NB4 (cell line): Measurements from ENCODE around the gene YWHAE.

Experiments
- MAX ChIP-seq: IDR thresholded peaks from 2 replicates; pipeline ENCODE4 v1.6.1; 2011; ENCODE audit warnings: low read depth, low read length
- MYC ChIP-seq: IDR thresholded peaks from 2 replicates; pipeline ENCODE4 v1.6.1; 2011; ENCODE audit warnings: low read depth, low read length
- POLR2A ChIP-seq: IDR thresholded peaks from 2 replicates; pipeline ENCODE4 v1.6.1; 2011; ENCODE audit warnings: mild to moderate bottlenecking; ENCODE audit not compliant: insufficient read length; ENCODE audit errors: extremely low read depth
- TF ChIP-seq, protein P1 (sequence below): IDR thresholded peaks from one replicate; pipeline ENCODE4 v1.5.1; 2012; ENCODE audit warnings: low read depth, low read length

DNA sequence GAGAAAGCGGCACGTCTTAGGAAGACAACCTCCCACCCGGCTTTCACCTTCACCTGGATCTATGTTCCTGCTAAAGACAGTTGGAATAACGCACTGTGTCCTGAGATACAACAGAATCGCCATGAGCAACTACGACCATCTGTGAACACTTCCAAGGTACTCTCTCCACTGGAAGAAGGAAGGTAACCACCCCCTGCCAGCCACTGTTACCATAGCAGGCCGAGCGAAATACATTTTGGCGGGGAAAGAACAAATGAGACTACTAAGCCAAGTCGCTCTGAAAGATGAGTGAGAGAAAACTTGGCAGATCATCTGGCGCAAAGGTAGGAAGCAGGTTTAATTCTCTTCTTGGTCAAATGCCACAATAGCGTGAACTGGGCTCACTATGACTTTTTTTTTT, 46.2 kb upstream of the YWHAE start:
- TF ChIP-seq, protein P1, sequence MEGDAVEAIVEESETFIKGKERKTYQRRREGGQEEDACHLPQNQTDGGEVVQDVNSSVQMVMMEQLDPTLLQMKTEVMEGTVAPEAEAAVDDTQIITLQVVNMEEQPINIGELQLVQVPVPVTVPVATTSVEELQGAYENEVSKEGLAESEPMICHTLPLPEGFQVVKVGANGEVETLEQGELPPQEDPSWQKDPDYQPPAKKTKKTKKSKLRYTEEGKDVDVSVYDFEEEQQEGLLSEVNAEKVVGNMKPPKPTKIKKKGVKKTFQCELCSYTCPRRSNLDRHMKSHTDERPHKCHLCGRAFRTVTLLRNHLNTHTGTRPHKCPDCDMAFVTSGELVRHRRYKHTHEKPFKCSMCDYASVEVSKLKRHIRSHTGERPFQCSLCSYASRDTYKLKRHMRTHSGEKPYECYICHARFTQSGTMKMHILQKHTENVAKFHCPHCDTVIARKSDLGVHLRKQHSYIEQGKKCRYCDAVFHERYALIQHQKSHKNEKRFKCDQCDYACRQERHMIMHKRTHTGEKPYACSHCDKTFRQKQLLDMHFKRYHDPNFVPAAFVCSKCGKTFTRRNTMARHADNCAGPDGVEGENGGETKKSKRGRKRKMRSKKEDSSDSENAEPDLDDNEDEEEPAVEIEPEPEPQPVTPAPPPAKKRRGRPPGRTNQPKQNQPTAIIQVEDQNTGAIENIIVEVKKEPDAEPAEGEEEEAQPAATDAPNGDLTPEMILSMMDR, result no peak
- TF ChIP-seq POLR2A, result no peak
- TF ChIP-seq MYC, result no peak
- no peak for TF ChIP-seq MAX
